ENCODE measurements around the gene MESP1.

The MESP1 gene

GRCh38 chr15:89753855-89754254, 2.8 kb upstream of the MESP1 start:
- no peak for FAIRE-seq
- DNase-seq (ENCODE audit: insufficient read length, low spot score): no peak
- TF ChIP-seq PAX5 (IDR thresholded peaks at IDR 0.05; ENCODE audit: insufficient read depth, low read length, severe bottlenecking) (no peak), POU2F2 (IDR thresholded peaks at IDR 0.05; ENCODE audit: low read depth, low read length) (no peak), TAF1 (IDR thresholded peaks at IDR 0.05; ENCODE audit: low read depth, low read length) (no peak), POLR2AphosphoS5 (IDR thresholded peaks at IDR 0.05; ENCODE audit: low read depth, low read length) (no peak), SPI1 (IDR thresholded peaks at IDR 0.05; ENCODE audit: low read depth, low read length) (no peak), POLR2A (IDR thresholded peaks at IDR 0.05; ENCODE audit: low read depth, low read length) (no peak)

DNA sequence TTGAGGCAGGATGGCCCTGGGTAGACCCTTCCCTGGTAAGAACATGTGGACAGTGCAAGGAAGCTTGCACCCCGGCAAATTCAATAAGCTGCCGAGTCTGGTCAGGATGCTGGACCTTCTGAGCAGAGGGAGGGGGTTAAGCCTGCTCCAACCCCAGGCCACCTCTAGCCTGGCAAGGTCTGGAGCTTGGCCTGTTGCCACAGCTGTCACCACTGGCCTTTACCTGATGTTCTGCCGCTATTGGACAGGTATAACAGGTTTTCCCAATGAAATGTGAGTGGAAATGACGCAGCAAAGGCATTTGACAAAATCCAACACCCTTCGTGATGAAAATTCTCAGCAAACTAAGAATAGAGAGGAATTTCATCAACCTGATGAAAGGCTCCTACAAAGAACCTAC, 699 bp upstream of the MESP1 start:
- DNase-seq (ENCODE audit: insufficient read length, low spot score) (no peak), FAIRE-seq (no peak)
- TF ChIP-seq POU2F2 (IDR thresholded peaks at IDR 0.05; ENCODE audit: low read depth, low read length): no peak

GRCh38 chr15:89749951-89750559, 994 bp downstream of the MESP1 start:
- no peak for FAIRE-seq
- no peak for DNase-seq (ENCODE audit: insufficient read length, low spot score)
- TF ChIP-seq SPI1 (IDR thresholded peaks at IDR 0.05; ENCODE audit: low read depth, low read length): no peak
- TF ChIP-seq POLR2A (IDR thresholded peaks at IDR 0.05; ENCODE audit: low read depth, low read length): no peak
- no peak for TF ChIP-seq POU2F2 (IDR thresholded peaks at IDR 0.05; ENCODE audit: low read depth, low read length)
- no peak for TF ChIP-seq TAF1 (IDR thresholded peaks at IDR 0.05; ENCODE audit: low read depth, low read length)
- no peak for TF ChIP-seq POLR2AphosphoS5 (IDR thresholded peaks at IDR 0.05; ENCODE audit: low read depth, low read length)
- no peak for TF ChIP-seq PAX5 (IDR thresholded peaks at IDR 0.05; ENCODE audit: insufficient read depth, low read length, severe bottlenecking)

DNA sequence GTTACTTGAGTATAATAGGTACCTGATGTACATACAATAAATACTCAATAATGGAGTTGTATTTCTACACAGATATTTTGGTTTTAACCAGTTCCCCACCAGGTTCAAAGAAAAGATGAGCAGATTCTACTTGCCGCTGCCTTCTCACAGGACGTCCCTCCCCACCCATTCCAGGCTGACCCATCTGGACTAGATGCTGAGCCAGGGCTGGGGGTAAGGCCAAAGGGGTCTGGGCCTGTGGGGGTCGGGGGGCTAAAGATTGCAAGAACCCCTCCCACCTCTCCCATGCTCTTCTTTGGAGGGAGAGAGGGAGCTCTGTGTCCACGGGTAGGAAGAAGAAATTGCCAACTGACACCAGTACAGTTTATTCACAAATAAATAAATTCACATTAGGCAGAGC, 1.5 kb downstream of the MESP1 start:
- no peak for FAIRE-seq
- TF ChIP-seq SPI1 (IDR thresholded peaks at IDR 0.05; ENCODE audit: low read depth, low read length): no peak
- TF ChIP-seq POLR2A (IDR thresholded peaks at IDR 0.05; ENCODE audit: low read depth, low read length): no peak
- no peak for TF ChIP-seq POU2F2 (IDR thresholded peaks at IDR 0.05; ENCODE audit: low read depth, low read length)
- no peak for TF ChIP-seq TAF1 (IDR thresholded peaks at IDR 0.05; ENCODE audit: low read depth, low read length)
- DNase-seq (ENCODE audit: insufficient read length, low spot score): no peak

GRCh38 chr15:89749054-89749453, 2.0 kb downstream of the MESP1 start:
- no peak for TF ChIP-seq POLR2AphosphoS5 (IDR thresholded peaks at IDR 0.05; ENCODE audit: low read depth, low read length)
- no peak for TF ChIP-seq POU2F2 (IDR thresholded peaks at IDR 0.05; ENCODE audit: low read depth, low read length)
- no peak for TF ChIP-seq SPI1 (IDR thresholded peaks at IDR 0.05; ENCODE audit: low read depth, low read length)
- TF ChIP-seq PAX5 (IDR thresholded peaks at IDR 0.05; ENCODE audit: insufficient read depth, low read length, severe bottlenecking): no peak
- TF ChIP-seq TAF1 (IDR thresholded peaks at IDR 0.05; ENCODE audit: low read depth, low read length): no peak
- FAIRE-seq: no peak
- no peak for DNase-seq (ENCODE audit: insufficient read length, low spot score)

DNA sequence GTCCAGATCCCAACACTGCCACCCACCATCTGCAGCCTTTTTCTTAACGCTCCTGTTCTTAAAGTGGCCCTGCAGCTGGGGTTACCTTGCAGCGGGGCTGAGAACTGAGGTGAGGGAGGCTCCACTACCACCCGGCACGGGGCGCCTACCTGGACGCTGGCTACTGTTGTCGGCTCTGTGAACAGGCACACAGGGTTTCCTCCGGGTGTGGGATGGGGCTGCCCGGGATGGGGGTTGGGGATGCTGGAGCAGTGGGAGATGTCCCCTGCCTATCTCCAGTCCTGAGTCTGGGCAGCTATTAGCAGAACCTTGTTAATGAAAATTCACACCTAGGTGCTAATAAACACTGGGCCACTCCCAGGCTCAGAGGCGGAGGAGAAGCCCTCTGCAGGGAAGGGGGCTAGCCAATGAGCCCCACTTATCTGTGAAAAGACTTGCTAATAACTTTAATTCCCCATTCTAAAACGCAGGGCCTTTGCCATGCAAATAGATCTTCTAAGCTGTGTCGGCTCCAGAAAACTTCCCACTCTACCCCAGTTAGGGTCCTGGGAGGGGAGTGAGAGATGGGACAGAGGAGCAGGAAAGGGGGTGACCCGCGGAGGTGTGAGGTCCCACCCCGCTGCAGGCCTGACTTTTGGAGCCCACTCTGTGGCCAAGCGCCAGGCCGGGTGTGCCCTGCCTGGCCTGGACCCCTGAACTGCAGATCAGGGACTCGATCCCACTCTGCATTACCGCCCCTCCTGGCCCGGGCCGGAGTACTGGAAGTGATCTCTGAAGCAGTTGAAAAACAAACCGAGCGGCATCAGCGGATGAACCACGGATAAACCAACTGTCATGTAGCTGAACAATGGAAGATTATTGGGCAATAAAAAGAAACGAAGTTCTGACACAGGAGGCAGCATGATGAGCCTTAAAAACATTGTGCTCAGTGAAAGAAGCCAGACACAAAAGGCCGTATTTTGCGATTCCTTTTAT, 3.1 kb downstream of the MESP1 start:
- FAIRE-seq (no peak), DNase-seq (ENCODE audit: insufficient read length, low spot score) (no peak)
- TF ChIP-seq PAX5 (IDR thresholded peaks at IDR 0.05; ENCODE audit: insufficient read depth, low read length, severe bottlenecking): no peak
- TF ChIP-seq TAF1 (IDR thresholded peaks at IDR 0.05; ENCODE audit: low read depth, low read length): no peak
- no peak for TF ChIP-seq SPI1 (IDR thresholded peaks at IDR 0.05; ENCODE audit: low read depth, low read length)
- TF ChIP-seq POLR2AphosphoS5 (IDR thresholded peaks at IDR 0.05; ENCODE audit: low read depth, low read length): no peak
- TF ChIP-seq POU2F2 (IDR thresholded peaks at IDR 0.05; ENCODE audit: low read depth, low read length): no peak
- no peak for TF ChIP-seq POLR2A (IDR thresholded peaks at IDR 0.05; ENCODE audit: low read depth, low read length)

DNA sequence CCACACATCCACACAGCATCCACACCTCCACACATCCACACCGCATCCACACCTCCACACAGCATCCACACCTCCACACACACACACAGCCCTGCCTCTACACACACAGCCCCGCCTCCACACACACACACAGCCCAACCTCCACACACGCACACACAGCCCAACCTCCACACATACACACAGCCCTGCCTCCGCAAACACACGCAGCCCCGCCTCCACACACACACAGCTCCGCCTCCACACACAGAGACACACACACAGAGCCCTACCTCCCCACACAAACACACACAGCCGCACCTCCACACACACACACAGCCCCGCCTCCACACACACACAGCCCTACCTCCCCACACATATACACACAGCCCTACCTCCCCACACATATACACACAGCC, 4.7 kb downstream of the MESP1 start:
- TF ChIP-seq POLR2A (IDR thresholded peaks at IDR 0.05; ENCODE audit: low read depth, low read length) (no peak), POLR2AphosphoS5 (IDR thresholded peaks at IDR 0.05; ENCODE audit: low read depth, low read length) (no peak), SPI1 (IDR thresholded peaks at IDR 0.05; ENCODE audit: low read depth, low read length) (no peak), POU2F2 (IDR thresholded peaks at IDR 0.05; ENCODE audit: low read depth, low read length) (no peak), PAX5 (IDR thresholded peaks at IDR 0.05; ENCODE audit: insufficient read depth, low read length, severe bottlenecking) (no peak), TAF1 (IDR thresholded peaks at IDR 0.05; ENCODE audit: low read depth, low read length) (no peak)
- no peak for DNase-seq (ENCODE audit: insufficient read length, low spot score)
- no peak for FAIRE-seq

- TF ChIP-seq TAF1 (IDR thresholded peaks at IDR 0.05; ENCODE audit: low read depth, low read length) (no peak), POU2F2 (IDR thresholded peaks at IDR 0.05; ENCODE audit: low read depth, low read length) (no peak), POLR2AphosphoS5 (IDR thresholded peaks at IDR 0.05; ENCODE audit: low read depth, low read length) (no peak), SPI1 (IDR thresholded peaks at IDR 0.05; ENCODE audit: low read depth, low read length) (no peak), POLR2A (IDR thresholded peaks at IDR 0.05; ENCODE audit: low read depth, low read length) (no peak), PAX5 (IDR thresholded peaks at IDR 0.05; ENCODE audit: insufficient read depth, low read length, severe bottlenecking) (no peak)
- FAIRE-seq (no peak), DNase-seq (ENCODE audit: insufficient read length, low spot score) (no peak)
Observed at GRCh38 chr15:89745768-89746167, 5.3 kb downstream of the MESP1 start.

DNA sequence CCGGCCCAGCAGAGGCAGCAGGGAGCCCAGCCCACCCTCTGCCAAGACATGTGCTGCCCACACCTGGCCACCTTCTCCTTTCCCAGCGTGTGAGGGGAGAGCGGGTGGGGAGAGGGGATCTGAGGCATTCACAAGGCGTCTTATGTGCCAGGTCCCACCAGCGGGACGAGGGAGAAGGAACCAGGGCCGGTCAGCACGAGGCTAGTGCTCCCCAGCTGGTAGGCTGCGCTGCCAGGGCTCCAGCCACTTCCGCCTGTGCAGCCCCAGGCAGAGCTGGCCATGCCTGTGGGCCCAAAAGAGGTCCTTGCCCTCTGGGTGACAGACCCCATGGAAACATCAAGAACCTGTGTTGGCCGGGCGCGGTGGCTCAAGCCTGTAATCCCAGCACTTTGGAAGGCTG, 5.9 kb downstream of the MESP1 start:
- no peak for TF ChIP-seq PAX5 (IDR thresholded peaks at IDR 0.05; ENCODE audit: insufficient read depth, low read length, severe bottlenecking)
- no peak for TF ChIP-seq TAF1 (IDR thresholded peaks at IDR 0.05; ENCODE audit: low read depth, low read length)
- no peak for TF ChIP-seq SPI1 (IDR thresholded peaks at IDR 0.05; ENCODE audit: low read depth, low read length)
- no peak for TF ChIP-seq POLR2A (IDR thresholded peaks at IDR 0.05; ENCODE audit: low read depth, low read length)
- TF ChIP-seq POLR2AphosphoS5 (IDR thresholded peaks at IDR 0.05; ENCODE audit: low read depth, low read length): no peak
- TF ChIP-seq POU2F2 (IDR thresholded peaks at IDR 0.05; ENCODE audit: low read depth, low read length): no peak
- no peak for DNase-seq (ENCODE audit: insufficient read length, low spot score)
- no peak for FAIRE-seq
